ENCODE measurements around the gene MAPK8.

GRCh38 chr10:48366261-48366660 is 59.8 kb downstream of the MAPK8 start:
- TF ChIP-seq CTCF (IDR thresholded peaks at IDR 0.05) (no peak), POLR2A (IDR thresholded peaks at IDR 0.05) (no peak)
